HepG2 (cell line): Measurements from ENCODE around the gene SLC23A2. TPM values are rescaled to one million over a fixed set of nuclear protein-coding genes. Genes with fewer than 3 reads are reported as not detected.

ENCODE experiments used
- DBP ChIP-seq: sonication (generic); formaldehyde crosslinking; IDR thresholded peaks from 2 replicates; pipeline ENCODE4 v1.4.0; 2020; ENCODE audit warnings: missing genetic modification reagents; ENCODE audit errors: not compliant biosample characterization
- ETS1 ChIP-seq: sonication (generic); formaldehyde crosslinking; IDR thresholded peaks from 2 replicates; pipeline ENCODE4 v1.4.0; 2020; ENCODE audit warnings: missing genetic modification reagents
- FOXA1 ChIP-seq, 2 experiments: fragments of 450-650 bp in 1 of 2; sonication (generic) in 1 of 2; formaldehyde crosslinking in 1 of 2; IDR thresholded peaks; 2 replicates each; pipeline versions ENCODE4 v1.4.0 to v1.6.1; 2016 to 2020; ENCODE audit warnings: missing genetic modification reagents in 1 of 2
- FUBP1 ChIP-seq: sonication (generic); formaldehyde crosslinking; IDR thresholded peaks from 2 replicates; pipeline ENCODE4 v1.5.1; 2020; ENCODE audit warnings: missing genetic modification reagents, mild to moderate bottlenecking, borderline replicate concordance
- GATA4 ChIP-seq: sonication (generic); IDR thresholded peaks from 2 replicates; pipeline ENCODE4 v1.6.1; 2016; ENCODE audit warnings: antibody characterized with exemption, low read depth, borderline replicate concordance
- MAZ ChIP-seq, 2 experiments: sonication (generic) in 1 of 2; formaldehyde crosslinking in 1 of 2; IDR thresholded peaks; 2 replicates each; pipeline versions ENCODE4 v1.5.0 to v1.6.1; 2012 to 2020; ENCODE audit warnings: low read depth in 2 of 2, mild to moderate bottlenecking in 2 of 2, borderline replicate concordance in 1 of 2, improper control_type of control experiment in 1 of 2, low read length in 1 of 2, missing genetic modification reagents in 1 of 2, moderate library complexity in 1 of 2
- MBD4 ChIP-seq: IDR thresholded peaks from 2 replicates; pipeline ENCODE4 v1.6.1; 2012; ENCODE audit warnings: low read length, inconsistent platforms, borderline replicate concordance
- MED8 ChIP-seq: sonication (generic); formaldehyde crosslinking; IDR thresholded peaks from 2 replicates; pipeline ENCODE4 v1.8.1; 2023; ENCODE audit warnings: mild to moderate bottlenecking, missing genetic modification reagents; ENCODE audit not compliant: insufficient replicate concordance
- NR2F2 ChIP-seq: IDR thresholded peaks from 2 replicates; pipeline ENCODE4 v1.6.1; 2012; ENCODE audit warnings: low read depth, inconsistent platforms, borderline replicate concordance
- PHB2 ChIP-seq: fragments of 450-650 bp; IDR thresholded peaks from 2 replicates; pipeline ENCODE4 v1.6.1; 2018; ENCODE audit not compliant: partially characterized antibody
- RBM22 ChIP-seq: fragments of 200-400 bp; formaldehyde crosslinking; optimal IDR thresholded peaks from 2 replicates; pipeline ENCODE3; 2017; ENCODE audit warnings: mild to moderate bottlenecking, low read length, moderate library complexity
- SP140L ChIP-seq: sonication (generic); formaldehyde crosslinking; IDR thresholded peaks from 2 replicates; pipeline ENCODE4 v1.4.0; 2020; ENCODE audit warnings: missing genetic modification reagents, borderline replicate concordance
- ZBTB7B ChIP-seq: sonication (generic); formaldehyde crosslinking; IDR thresholded peaks from 2 replicates; pipeline ENCODE4 v1.4.0; 2020; ENCODE audit warnings: missing genetic modification reagents
- ZKSCAN8 ChIP-seq: IDR thresholded peaks from 2 replicates; pipeline ENCODE4 v1.6.1; 2016; ENCODE audit warnings: borderline replicate concordance, missing genetic modification reagents, missing compliant biosample characterization
- ZMAT5 ChIP-seq: sonication (generic); formaldehyde crosslinking; IDR thresholded peaks from 2 replicates; pipeline ENCODE4 v1.5.0; 2020; ENCODE audit warnings: mild to moderate bottlenecking, low read depth, missing genetic modification reagents, borderline replicate concordance
- ZNF253 ChIP-seq: sonication (generic); formaldehyde crosslinking; IDR thresholded peaks from 2 replicates; pipeline ENCODE4 v1.8.0; 2022; ENCODE audit warnings: mild to moderate bottlenecking, missing genetic modification reagents, borderline replicate concordance
- ZNF331 ChIP-seq: sonication (generic); formaldehyde crosslinking; IDR thresholded peaks from 2 replicates; pipeline ENCODE4 v1.4.0; 2020; ENCODE audit warnings: missing genetic modification reagents
- ZNF547 ChIP-seq: sonication (generic); formaldehyde crosslinking; IDR thresholded peaks from 2 replicates; pipeline ENCODE4 v1.5.1; 2020; ENCODE audit warnings: mild to moderate bottlenecking, missing genetic modification reagents
- ZNF557 ChIP-seq: sonication (generic); formaldehyde crosslinking; IDR thresholded peaks from 2 replicates; pipeline ENCODE4 v1.4.0; 2020; ENCODE audit warnings: missing genetic modification reagents
- ZNF773 ChIP-seq: sonication (generic); formaldehyde crosslinking; IDR thresholded peaks from 2 replicates; pipeline ENCODE4 v1.4.0; 2020; ENCODE audit warnings: missing genetic modification reagents, borderline replicate concordance
- polyA plus RNA-seq, 8 experiments: library from polyadenylated mRNA; depleted of rRNA in 3 of 8; stranded (reverse) in 7 of 8; unstranded in 1 of 8; fragments of >200 nt; fragmentation: Illumina TruSeq in 4 of 8; extraction: Trizol in 4 of 8; gene quantifications; 2 replicates each; pipeline versions ENCODE4 v1.2.1 to v1.2.3, GENCODE V29; 2011 to 2016; ENCODE audit warnings: low read depth in 4 of 8, missing spikeins in 1 of 8, mixed read lengths in 1 of 8; ENCODE audit not compliant: insufficient read depth in 1 of 8
- total RNA-seq, 5 experiments: library from RNA; depleted of rRNA; stranded (reverse); fragments of >200 nt; fragmentation: Illumina TruSeq; extraction: Trizol; gene quantifications; 2 replicates each; pipeline ENCODE4 v1.2.3, GENCODE V29; 2016; ENCODE audit warnings: low read depth in 1 of 5
- TF ChIP-seq, protein P1 (sequence below): IDR thresholded peaks from 2 replicates; pipeline ENCODE4 v1.6.1; 2016; ENCODE audit warnings: mild to moderate bottlenecking

The SLC23A2 gene
- total and polyA plus RNA-seq, 2 of the 13 experiments (the other 11 are each of a cell fraction or from before 2014, with no cell fraction given): 42.2 to 51.2 TPM

DNA sequence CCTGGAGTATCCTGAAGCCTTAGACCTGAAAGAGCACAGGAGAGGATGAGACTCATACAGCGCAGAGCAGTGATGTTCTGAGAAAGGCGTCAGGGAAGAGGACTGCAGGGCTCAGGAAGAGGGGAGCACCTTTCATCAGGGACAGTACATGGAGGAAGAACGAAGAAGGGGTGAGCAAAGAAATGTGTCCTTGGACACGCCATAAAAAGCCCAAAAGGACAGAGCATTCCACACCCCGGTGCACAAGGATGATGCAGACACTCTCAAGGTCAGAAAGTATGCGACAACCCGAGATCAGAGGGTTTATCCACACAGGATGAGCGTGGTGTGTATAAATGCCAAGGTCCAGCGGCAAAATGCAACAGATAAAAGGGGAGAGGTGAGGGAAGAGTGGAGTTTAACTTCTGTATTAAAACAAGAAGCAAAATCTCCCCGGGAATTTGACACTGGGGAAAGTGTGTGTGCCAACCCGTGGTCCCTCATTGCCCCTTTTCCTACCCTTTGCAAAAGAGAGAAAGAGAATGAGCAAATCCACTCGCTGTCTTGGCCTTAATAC, 64.4 kb downstream of the SLC23A2 start (continued):
- peak; percentile 84 for TF ChIP-seq RBM22
- no peak for TF ChIP-seq ZMAT5 (CRISPR knock-in tag)
- TF ChIP-seq ZKSCAN8 (CRISPR knock-in tag): 0 out of 2 replicates have a peak, but pooled peaks have one; percentile 44
- TF ChIP-seq ZBTB7B (CRISPR knock-in tag): 0 out of 2 replicates have a peak, but pooled peaks have one; percentile 18
- TF ChIP-seq PHB2: no peak
- TF ChIP-seq ZNF331: peak; percentile 63; the same call in 1 of the 2 replicates
- 0 out of 2 replicates have a peak, but pooled peaks have one; percentile 50 for TF ChIP-seq NR2F2
- no peak for TF ChIP-seq FOXA1 (IDR thresholded peaks at IDR 0.05)
- peak; percentile 73 for TF ChIP-seq FOXA1 (CRISPR knock-in tag; IDR thresholded peaks at IDR 0.05)
- no peak for TF ChIP-seq ZNF773
- TF ChIP-seq, protein P1, sequence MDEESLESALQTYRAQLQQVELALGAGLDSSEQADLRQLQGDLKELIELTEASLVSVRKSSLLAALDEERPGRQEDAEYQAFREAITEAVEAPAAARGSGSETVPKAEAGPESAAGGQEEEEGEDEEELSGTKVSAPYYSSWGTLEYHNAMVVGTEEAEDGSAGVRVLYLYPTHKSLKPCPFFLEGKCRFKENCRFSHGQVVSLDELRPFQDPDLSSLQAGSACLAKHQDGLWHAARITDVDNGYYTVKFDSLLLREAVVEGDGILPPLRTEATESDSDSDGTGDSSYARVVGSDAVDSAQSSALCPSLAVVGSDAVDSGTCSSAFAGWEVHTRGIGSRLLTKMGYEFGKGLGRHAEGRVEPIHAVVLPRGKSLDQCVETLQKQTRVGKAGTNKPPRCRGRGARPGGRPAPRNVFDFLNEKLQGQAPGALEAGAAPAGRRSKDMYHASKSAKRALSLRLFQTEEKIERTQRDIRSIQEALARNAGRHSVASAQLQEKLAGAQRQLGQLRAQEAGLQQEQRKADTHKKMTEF (CRISPR knock-in tag): peak; percentile 70; the same call in 1 of the 2 replicates
- peak; percentile 60; the same call in 1 of the 2 replicates for TF ChIP-seq GATA4
- no peak for TF ChIP-seq FUBP1
- no peak for TF ChIP-seq ETS1 (CRISPR knock-in tag)
- peak; percentile 73; the same call in 1 of the 2 replicates for TF ChIP-seq ZNF557 (CRISPR knock-in tag)
- 0 out of 2 replicates have a peak, but pooled peaks have one; percentile 40 for TF ChIP-seq ZNF547
- no peak for TF ChIP-seq ZNF253 (CRISPR knock-in tag)
- TF ChIP-seq MBD4: no peak
- TF ChIP-seq SP140L (CRISPR knock-in tag): no peak
- TF ChIP-seq MAZ (IDR thresholded peaks at IDR 0.05; ENCODE audit: borderline replicate concordance, low read depth, low read length): no peak
- no peak for TF ChIP-seq MAZ (CRISPR knock-in tag; IDR thresholded peaks at IDR 0.05; ENCODE audit: low read depth)
- TF ChIP-seq DBP (CRISPR knock-in tag): no peak
- no peak for TF ChIP-seq MED8 (CRISPR knock-in tag)
